ENCODE data around the gene ERAP2. TPM values are rescaled to one million over a fixed set of nuclear protein-coding genes. Genes with fewer than 3 reads are reported as not detected.

The ERAP2 gene
- total and polyA plus RNA-seq, 2 of the 13 experiments (the other 11 are each of a cell fraction or from before 2014, with no cell fraction given): 12.8 to 16.6 TPM

- no peak for TF ChIP-seq ZBTB42 (CRISPR knock-in tag; IDR thresholded peaks at IDR 0.05)
- TF ChIP-seq NFIB (CRISPR knock-in tag; IDR thresholded peaks at IDR 0.05; ENCODE audit: borderline replicate concordance): no peak
- TF ChIP-seq, protein P1, sequence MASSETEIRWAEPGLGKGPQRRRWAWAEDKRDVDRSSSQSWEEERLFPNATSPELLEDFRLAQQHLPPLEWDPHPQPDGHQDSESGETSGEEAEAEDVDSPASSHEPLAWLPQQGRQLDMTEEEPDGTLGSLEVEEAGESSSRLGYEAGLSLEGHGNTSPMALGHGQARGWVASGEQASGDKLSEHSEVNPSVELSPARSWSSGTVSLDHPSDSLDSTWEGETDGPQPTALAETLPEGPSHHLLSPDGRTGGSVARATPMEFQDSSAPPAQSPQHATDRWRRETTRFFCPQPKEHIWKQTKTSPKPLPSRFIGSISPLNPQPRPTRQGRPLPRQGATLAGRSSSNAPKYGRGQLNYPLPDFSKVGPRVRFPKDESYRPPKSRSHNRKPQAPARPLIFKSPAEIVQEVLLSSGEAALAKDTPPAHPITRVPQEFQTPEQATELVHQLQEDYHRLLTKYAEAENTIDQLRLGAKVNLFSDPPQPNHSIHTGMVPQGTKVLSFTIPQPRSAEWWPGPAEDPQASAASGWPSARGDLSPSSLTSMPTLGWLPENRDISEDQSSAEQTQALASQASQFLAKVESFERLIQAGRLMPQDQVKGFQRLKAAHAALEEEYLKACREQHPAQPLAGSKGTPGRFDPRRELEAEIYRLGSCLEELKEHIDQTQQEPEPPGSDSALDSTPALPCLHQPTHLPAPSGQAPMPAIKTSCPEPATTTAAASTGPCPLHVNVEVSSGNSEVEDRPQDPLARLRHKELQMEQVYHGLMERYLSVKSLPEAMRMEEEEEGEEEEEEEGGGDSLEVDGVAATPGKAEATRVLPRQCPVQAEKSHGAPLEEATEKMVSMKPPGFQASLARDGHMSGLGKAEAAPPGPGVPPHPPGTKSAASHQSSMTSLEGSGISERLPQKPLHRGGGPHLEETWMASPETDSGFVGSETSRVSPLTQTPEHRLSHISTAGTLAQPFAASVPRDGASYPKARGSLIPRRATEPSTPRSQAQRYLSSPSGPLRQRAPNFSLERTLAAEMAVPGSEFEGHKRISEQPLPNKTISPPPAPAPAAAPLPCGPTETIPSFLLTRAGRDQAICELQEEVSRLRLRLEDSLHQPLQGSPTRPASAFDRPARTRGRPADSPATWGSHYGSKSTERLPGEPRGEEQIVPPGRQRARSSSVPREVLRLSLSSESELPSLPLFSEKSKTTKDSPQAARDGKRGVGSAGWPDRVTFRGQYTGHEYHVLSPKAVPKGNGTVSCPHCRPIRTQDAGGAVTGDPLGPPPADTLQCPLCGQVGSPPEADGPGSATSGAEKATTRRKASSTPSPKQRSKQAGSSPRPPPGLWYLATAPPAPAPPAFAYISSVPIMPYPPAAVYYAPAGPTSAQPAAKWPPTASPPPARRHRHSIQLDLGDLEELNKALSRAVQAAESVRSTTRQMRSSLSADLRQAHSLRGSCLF (CRISPR knock-in tag; IDR thresholded peaks at IDR 0.05; ENCODE audit: borderline replicate concordance): no peak
- TF ChIP-seq ZNF446 (CRISPR knock-in tag; IDR thresholded peaks at IDR 0.05): no peak; the same call in 1 of the 2 replicates
- no peak for TF ChIP-seq ZNF468 (CRISPR knock-in tag; IDR thresholded peaks at IDR 0.05)
- TF ChIP-seq NPAS2 (CRISPR knock-in tag; IDR thresholded peaks at IDR 0.05; ENCODE audit: borderline replicate concordance): 0 out of 2 replicates have a peak, but pooled peaks have one; percentile 18
- TF ChIP-seq HBP1 (CRISPR knock-in tag; IDR thresholded peaks at IDR 0.05; ENCODE audit: low read depth): no peak; the same call in 1 of the 2 replicates
- TF ChIP-seq KAT2B (IDR thresholded peaks at IDR 0.05; ENCODE audit: borderline replicate concordance, low read depth, low read length): no peak
- TF ChIP-seq, protein P2, sequence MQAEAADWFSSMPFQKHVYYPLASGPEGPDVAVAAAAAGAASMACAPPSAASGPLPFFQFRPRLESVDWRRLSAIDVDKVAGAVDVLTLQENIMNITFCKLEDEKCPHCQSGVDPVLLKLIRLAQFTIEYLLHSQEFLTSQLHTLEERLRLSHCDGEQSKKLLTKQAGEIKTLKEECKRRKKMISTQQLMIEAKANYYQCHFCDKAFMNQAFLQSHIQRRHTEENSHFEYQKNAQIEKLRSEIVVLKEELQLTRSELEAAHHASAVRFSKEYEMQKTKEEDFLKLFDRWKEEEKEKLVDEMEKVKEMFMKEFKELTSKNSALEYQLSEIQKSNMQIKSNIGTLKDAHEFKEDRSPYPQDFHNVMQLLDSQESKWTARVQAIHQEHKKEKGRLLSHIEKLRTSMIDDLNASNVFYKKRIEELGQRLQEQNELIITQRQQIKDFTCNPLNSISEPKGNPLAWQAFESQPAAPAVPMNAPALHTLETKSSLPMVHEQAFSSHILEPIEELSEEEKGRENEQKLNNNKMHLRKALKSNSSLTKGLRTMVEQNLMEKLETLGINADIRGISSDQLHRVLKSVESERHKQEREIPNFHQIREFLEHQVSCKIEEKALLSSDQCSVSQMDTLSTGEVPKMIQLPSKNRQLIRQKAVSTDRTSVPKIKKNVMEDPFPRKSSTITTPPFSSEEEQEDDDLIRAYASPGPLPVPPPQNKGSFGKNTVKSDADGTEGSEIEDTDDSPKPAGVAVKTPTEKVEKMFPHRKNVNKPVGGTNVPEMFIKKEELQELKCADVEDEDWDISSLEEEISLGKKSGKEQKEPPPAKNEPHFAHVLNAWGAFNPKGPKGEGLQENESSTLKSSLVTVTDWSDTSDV (CRISPR knock-in tag; IDR thresholded peaks at IDR 0.05): peak; percentile 87; the same call in 1 of the 2 replicates
- peak; percentile 72 for TF ChIP-seq FOXA3 (CRISPR knock-in tag; IDR thresholded peaks at IDR 0.05)
- TF ChIP-seq CCDC6 (CRISPR knock-in tag; IDR thresholded peaks at IDR 0.05): peak; percentile 43; the same call in 1 of the 2 replicates
- TF ChIP-seq EP300 (IDR thresholded peaks at IDR 0.05; ENCODE audit: low read depth in 2 of 2, low read length in 2 of 2): peak in 1 of 2 experiments; percentile 60; a peak in 1 of 4 replicates
- peak; percentile 11; the same call in 1 of the 2 replicates for TF ChIP-seq EP300 (CRISPR knock-in tag; IDR thresholded peaks at IDR 0.05; ENCODE audit: borderline replicate concordance)
- TF ChIP-seq MEF2D (CRISPR knock-in tag; IDR thresholded peaks at IDR 0.05): no peak
- 0 out of 2 replicates have a peak, but pooled peaks have one; percentile 55 for TF ChIP-seq TRAFD1 (CRISPR knock-in tag; IDR thresholded peaks at IDR 0.05; ENCODE audit: borderline replicate concordance)
These were observed 58.6 kb downstream of the ERAP2 start (continued) for GRCh38 chr5:96934708-96935558.

Measured in HepG2 (cell line).